Measurements from ENCODE around the gene CACNA1D.

CACNA1D gene

DNA sequence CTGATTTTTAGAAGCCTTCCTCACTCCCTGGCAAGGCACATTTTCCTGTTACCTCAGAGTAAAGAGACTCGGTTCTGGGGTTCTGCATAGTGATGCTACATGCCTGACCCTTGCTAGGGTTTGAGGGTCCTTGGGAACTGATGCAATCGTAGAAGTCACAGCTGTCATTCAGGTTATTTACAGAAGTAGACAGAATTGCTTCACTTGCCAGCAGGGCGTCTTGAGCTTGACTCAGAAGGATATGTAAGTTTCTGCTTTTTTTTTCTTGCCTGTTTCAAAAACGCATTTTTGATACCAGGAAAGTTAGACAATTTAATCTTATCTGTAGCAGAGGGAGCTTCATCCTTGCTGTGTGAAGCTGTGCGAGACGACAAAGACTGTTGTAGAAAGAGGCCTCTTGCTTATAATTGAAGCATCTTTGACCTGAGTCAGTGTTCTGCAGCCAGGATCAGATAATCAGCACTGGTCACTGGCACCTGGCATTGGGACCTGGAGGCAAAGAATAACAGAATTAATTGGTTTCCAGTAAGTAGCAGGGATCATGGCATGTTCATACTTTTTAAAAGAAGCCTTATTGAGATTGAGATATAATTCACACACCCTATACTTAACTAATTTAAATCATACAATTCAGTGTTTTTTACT is 24.8 kb downstream of the CACNA1D start:
- DNase-seq (ENCODE audit: insufficient read length, low spot score) (no peak), FAIRE-seq (no peak)
- TF ChIP-seq POU2F2 (IDR thresholded peaks at IDR 0.05; ENCODE audit: low read depth, low read length) (no peak), PAX5 (IDR thresholded peaks at IDR 0.05; ENCODE audit: insufficient read depth, low read length, severe bottlenecking) (no peak), TAF1 (IDR thresholded peaks at IDR 0.05; ENCODE audit: low read depth, low read length) (no peak), POLR2AphosphoS5 (IDR thresholded peaks at IDR 0.05; ENCODE audit: low read depth, low read length) (no peak), SPI1 (IDR thresholded peaks at IDR 0.05; ENCODE audit: low read depth, low read length) (no peak), POLR2A (IDR thresholded peaks at IDR 0.05; ENCODE audit: low read depth, low read length) (no peak)

DNA sequence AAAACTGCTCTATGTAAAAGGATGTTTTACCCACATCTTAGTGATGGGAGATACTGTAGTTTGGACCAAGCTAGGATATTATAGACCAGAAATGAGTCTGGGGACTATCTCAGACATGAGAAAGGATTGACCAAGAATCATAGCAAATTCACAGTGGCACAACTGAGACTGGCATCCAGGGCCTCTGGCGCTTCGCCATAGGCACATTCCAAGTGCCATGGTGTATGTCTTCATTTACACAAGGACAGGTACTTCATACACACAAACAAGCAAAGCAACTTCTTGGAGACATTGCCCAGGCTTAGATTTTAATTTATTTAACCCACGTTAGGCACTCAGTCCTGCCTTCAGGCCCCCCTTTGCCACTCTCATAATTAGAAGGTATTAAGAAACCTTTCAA is 28.9 kb downstream of the CACNA1D start:
- TF ChIP-seq PAX5 (IDR thresholded peaks at IDR 0.05; ENCODE audit: insufficient read depth, low read length, severe bottlenecking) (no peak), TAF1 (IDR thresholded peaks at IDR 0.05; ENCODE audit: low read depth, low read length) (no peak), POLR2A (IDR thresholded peaks at IDR 0.05; ENCODE audit: low read depth, low read length) (no peak), POU2F2 (IDR thresholded peaks at IDR 0.05; ENCODE audit: low read depth, low read length) (no peak), SPI1 (IDR thresholded peaks at IDR 0.05; ENCODE audit: low read depth, low read length) (no peak), POLR2AphosphoS5 (IDR thresholded peaks at IDR 0.05; ENCODE audit: low read depth, low read length) (no peak)
- DNase-seq (ENCODE audit: insufficient read length, low spot score) (no peak), FAIRE-seq (no peak)

DNA sequence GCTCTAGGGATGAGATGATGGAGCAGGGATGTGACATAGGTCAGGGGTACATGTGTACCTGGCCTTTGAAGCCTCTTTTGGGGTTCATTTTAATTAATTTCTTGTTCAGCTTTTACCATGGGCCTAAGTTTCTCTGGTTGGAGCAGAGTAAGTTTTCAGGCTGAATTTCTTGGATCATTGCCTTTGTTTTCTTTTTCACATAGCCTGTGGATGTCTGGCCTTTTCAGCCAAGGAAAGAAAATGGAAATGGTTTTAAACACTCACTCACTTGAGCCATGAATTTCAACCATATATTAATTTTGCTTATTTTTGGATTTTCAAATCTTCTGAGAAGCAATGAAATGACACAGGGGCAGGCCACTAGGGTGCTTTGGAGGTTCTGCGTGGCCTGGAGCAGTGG is 30.2 kb downstream of the CACNA1D start:
- TF ChIP-seq TAF1 (IDR thresholded peaks at IDR 0.05; ENCODE audit: low read depth, low read length) (no peak), PAX5 (IDR thresholded peaks at IDR 0.05; ENCODE audit: insufficient read depth, low read length, severe bottlenecking) (no peak), POLR2AphosphoS5 (IDR thresholded peaks at IDR 0.05; ENCODE audit: low read depth, low read length) (no peak), POU2F2 (IDR thresholded peaks at IDR 0.05; ENCODE audit: low read depth, low read length) (no peak), SPI1 (IDR thresholded peaks at IDR 0.05; ENCODE audit: low read depth, low read length) (no peak), POLR2A (IDR thresholded peaks at IDR 0.05; ENCODE audit: low read depth, low read length) (no peak)
- DNase-seq (ENCODE audit: insufficient read length, low spot score) (no peak), FAIRE-seq (no peak)

DNA sequence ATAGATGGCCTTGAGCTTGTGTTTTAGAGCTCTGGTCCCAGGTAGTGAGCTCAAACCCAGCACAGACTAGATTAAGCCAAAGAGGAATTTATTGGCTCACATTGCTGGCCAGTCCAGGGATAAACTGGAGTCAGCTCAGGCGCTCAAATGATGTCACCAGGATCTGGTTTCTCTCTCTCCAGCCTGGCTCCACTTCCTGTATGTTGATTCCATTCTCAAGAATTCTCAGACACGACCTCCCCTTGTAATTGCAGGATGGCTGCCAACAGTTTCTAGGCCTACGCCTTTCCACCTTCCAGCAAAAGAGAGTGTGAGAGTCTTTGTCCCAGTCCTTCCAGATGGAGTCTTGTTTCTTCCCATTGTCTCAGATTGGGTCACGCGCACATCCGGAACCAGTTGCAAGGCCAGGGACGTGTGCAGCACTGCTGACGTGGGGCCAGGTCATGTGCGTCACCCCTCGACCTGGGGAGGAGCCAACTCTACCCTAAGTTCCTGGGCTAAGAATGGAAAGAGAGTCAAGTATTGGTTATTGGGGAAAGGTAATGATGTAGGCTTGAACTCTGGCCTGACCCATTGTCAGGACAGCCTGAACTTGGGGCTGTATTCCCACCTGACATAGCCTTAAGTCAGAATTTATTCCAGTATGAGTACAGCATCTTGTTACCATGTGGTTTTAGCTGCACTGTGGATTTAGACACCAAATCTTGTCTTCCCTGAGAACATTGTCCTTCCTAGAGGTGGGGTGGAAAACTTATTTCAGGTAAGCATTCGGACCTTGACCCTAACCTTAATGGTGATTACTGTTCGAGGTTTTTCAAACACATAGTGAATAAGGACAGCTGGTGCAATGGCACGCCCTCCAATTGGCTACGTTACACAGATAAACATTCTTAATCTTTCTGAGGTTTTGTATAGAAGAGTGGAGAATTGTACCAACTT is 31.6 kb downstream of the CACNA1D start:
- FAIRE-seq: no peak
- no peak for DNase-seq (ENCODE audit: insufficient read length, low spot score)
- TF ChIP-seq PAX5 (IDR thresholded peaks at IDR 0.05; ENCODE audit: insufficient read depth, low read length, severe bottlenecking): no peak
- no peak for TF ChIP-seq POLR2AphosphoS5 (IDR thresholded peaks at IDR 0.05; ENCODE audit: low read depth, low read length)
- no peak for TF ChIP-seq TAF1 (IDR thresholded peaks at IDR 0.05; ENCODE audit: low read depth, low read length)
- TF ChIP-seq POU2F2 (IDR thresholded peaks at IDR 0.05; ENCODE audit: low read depth, low read length): no peak
- no peak for TF ChIP-seq SPI1 (IDR thresholded peaks at IDR 0.05; ENCODE audit: low read depth, low read length)
- TF ChIP-seq POLR2A (IDR thresholded peaks at IDR 0.05; ENCODE audit: low read depth, low read length): no peak

DNA sequence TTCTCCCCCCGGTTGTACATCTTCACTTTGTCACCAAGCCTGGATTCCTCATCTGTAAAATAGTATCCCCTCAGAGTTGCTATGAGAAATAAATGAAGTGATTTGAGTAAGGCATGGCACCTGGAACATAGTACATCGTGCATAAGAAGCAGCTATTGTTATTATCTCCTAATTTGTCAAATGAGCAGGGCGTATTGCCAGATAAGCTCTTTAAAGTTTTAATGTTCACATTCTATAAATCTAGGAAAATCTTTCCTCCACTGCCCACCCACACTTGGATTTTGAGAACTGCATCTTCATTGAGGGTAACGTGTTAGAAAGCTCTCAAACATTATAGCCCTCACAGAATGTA is 32.3 kb downstream of the CACNA1D start:
- no peak for DNase-seq (ENCODE audit: insufficient read length, low spot score)
- FAIRE-seq: no peak
- TF ChIP-seq POLR2AphosphoS5 (IDR thresholded peaks at IDR 0.05; ENCODE audit: low read depth, low read length) (no peak), PAX5 (IDR thresholded peaks at IDR 0.05; ENCODE audit: insufficient read depth, low read length, severe bottlenecking) (no peak), TAF1 (IDR thresholded peaks at IDR 0.05; ENCODE audit: low read depth, low read length) (no peak), POLR2A (IDR thresholded peaks at IDR 0.05; ENCODE audit: low read depth, low read length) (no peak), SPI1 (IDR thresholded peaks at IDR 0.05; ENCODE audit: low read depth, low read length) (no peak), POU2F2 (IDR thresholded peaks at IDR 0.05; ENCODE audit: low read depth, low read length) (no peak)

DNA sequence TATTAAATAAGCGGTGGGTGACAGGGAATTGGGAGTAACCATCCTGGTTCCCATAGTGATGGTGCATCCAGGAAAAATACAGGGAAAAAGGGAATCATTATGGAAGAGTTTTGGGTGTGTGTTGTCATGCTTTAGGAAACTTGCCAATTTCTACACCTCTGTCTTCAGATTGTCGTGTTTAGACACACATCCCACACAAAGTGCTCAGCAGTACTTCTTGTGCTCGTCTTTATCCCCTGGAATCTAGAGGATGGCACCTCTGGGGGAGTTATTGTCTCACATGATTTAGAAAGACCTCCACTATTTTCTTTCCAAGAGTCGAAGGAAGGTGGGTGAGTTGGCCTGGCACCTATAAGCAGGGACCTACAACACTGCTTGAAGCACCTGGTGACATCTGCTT is 35.8 kb downstream of the CACNA1D start:
- FAIRE-seq (no peak), DNase-seq (ENCODE audit: insufficient read length, low spot score) (no peak)
- no peak for TF ChIP-seq POU2F2 (IDR thresholded peaks at IDR 0.05; ENCODE audit: low read depth, low read length)
- TF ChIP-seq TAF1 (IDR thresholded peaks at IDR 0.05; ENCODE audit: low read depth, low read length): no peak
- TF ChIP-seq SPI1 (IDR thresholded peaks at IDR 0.05; ENCODE audit: low read depth, low read length): no peak
- TF ChIP-seq POLR2AphosphoS5 (IDR thresholded peaks at IDR 0.05; ENCODE audit: low read depth, low read length): no peak
- no peak for TF ChIP-seq POLR2A (IDR thresholded peaks at IDR 0.05; ENCODE audit: low read depth, low read length)
- TF ChIP-seq PAX5 (IDR thresholded peaks at IDR 0.05; ENCODE audit: insufficient read depth, low read length, severe bottlenecking): no peak

DNA sequence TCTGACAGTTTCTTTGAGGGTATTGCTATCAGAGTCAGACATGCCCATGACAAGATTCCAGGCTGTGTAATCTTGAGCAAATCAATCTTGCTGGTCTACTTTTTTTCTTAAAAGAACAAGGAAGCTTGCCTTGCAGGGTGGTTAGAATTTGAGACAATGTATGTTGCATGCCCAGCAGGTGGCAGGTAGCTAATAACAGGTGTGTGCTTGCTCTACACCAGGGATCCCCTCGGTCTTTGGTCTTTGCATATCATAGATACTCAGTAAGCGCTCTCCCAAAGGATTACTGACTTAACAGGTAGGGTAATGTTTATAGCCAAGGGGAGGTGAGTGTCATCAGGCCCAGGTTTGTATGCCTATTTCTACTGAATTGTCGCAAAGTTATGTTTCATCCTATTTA is 37.3 kb downstream of the CACNA1D start:
- TF ChIP-seq PAX5 (IDR thresholded peaks at IDR 0.05; ENCODE audit: insufficient read depth, low read length, severe bottlenecking) (no peak), POU2F2 (IDR thresholded peaks at IDR 0.05; ENCODE audit: low read depth, low read length) (no peak), SPI1 (IDR thresholded peaks at IDR 0.05; ENCODE audit: low read depth, low read length) (no peak), POLR2A (IDR thresholded peaks at IDR 0.05; ENCODE audit: low read depth, low read length) (no peak), POLR2AphosphoS5 (IDR thresholded peaks at IDR 0.05; ENCODE audit: low read depth, low read length) (no peak), TAF1 (IDR thresholded peaks at IDR 0.05; ENCODE audit: low read depth, low read length) (no peak)
- DNase-seq (ENCODE audit: insufficient read length, low spot score): no peak
- no peak for FAIRE-seq

DNA sequence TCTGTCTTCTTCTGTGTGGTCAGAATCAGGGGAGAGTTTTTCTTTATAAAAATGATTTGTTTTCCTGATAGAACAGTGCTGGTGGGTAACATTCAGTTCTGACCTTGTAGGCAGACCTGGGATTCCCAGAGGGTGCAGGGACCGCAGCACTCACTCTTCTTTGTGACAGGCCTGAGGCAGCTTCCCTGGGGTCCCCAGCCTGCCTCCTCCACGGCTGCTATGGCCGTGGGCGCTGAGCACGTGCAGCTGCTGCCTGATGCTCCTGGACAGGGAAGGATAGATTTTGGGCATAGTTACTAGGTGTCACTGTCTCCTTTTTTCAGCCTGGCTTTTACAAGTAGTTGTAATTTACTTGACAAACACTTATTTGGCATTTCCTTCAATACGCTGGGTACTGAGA is 39.1 kb downstream of the CACNA1D start:
- no peak for DNase-seq (ENCODE audit: insufficient read length, low spot score)
- FAIRE-seq: no peak

DNA sequence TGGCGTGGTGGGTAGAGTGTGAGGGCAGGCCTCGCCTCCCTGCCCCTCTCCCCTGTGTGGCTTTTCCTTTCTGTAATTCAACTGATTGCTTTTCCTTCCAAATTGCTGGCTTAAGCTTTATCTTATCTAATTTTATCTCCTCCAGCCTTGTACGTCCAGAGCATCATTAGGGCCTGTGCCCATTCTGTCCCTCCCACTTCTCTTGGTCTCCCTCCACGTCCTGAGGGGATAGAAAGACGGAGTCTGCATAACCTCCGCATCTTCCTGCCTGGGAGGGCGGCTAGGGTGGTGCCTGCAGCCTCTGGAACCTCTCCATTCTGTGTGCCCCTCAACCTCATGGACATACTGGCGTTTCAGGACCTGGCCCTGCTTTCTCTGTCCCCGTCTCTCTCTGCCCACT is 39.8 kb downstream of the CACNA1D start:
- FAIRE-seq: no peak
- no peak for TF ChIP-seq POLR2AphosphoS5 (IDR thresholded peaks at IDR 0.05; ENCODE audit: low read depth, low read length)
- no peak for TF ChIP-seq SPI1 (IDR thresholded peaks at IDR 0.05; ENCODE audit: low read depth, low read length)
- no peak for TF ChIP-seq POLR2A (IDR thresholded peaks at IDR 0.05; ENCODE audit: low read depth, low read length)
- no peak for TF ChIP-seq PAX5 (IDR thresholded peaks at IDR 0.05; ENCODE audit: insufficient read depth, low read length, severe bottlenecking)
- no peak for TF ChIP-seq POU2F2 (IDR thresholded peaks at IDR 0.05; ENCODE audit: low read depth, low read length)
- TF ChIP-seq TAF1 (IDR thresholded peaks at IDR 0.05; ENCODE audit: low read depth, low read length): no peak
- no peak for DNase-seq (ENCODE audit: insufficient read length, low spot score)

More for the DNA sequence above, 39.1 kb downstream of the CACNA1D start:
- TF ChIP-seq POLR2A (IDR thresholded peaks at IDR 0.05; ENCODE audit: low read depth, low read length) (no peak), SPI1 (IDR thresholded peaks at IDR 0.05; ENCODE audit: low read depth, low read length) (no peak), POLR2AphosphoS5 (IDR thresholded peaks at IDR 0.05; ENCODE audit: low read depth, low read length) (no peak), TAF1 (IDR thresholded peaks at IDR 0.05; ENCODE audit: low read depth, low read length) (no peak), POU2F2 (IDR thresholded peaks at IDR 0.05; ENCODE audit: low read depth, low read length) (no peak), PAX5 (IDR thresholded peaks at IDR 0.05; ENCODE audit: insufficient read depth, low read length, severe bottlenecking) (no peak)
